Thymus (tissue), 11 donors: Measurements from ENCODE around the gene AMIGO3. TPM values are rescaled to one million over a fixed set of nuclear protein-coding genes. Genes with fewer than 3 reads are reported as not detected.
A peak's percentile ranks its signal among the peaks of the same experiment; 100 is the strongest.
"Not testable (repeated sequence)": the region's sequence is repeated elsewhere in the genome, so short reads cannot be mapped to it uniquely, and the experiment has no call there.

Experiments used
- DNase-seq, 9 donors: peaks; one replicate each; pipeline ENCODE4 v3.0.0-alpha.2; 2013; ENCODE audit warnings: low spot score in 9 of 9, low read depth in 6 of 9, missing footprints in 1 of 9
- H3K27ac ChIP-seq, 2 donors: one replicate each; pipeline ENCODE4 v1.5.1; 2013; ENCODE audit warnings: control low read depth in 1 of 2, low read depth in 1 of 2, low read length in 1 of 2, mild to moderate bottlenecking in 1 of 2, moderate library complexity in 1 of 2
- H3K27me3 ChIP-seq, 2 donors: one replicate each; pipeline ENCODE4 v1.5.1; 2013; ENCODE audit warnings: low read length in 1 of 2; ENCODE audit not compliant: control insufficient read depth in 2 of 2, insufficient read depth in 1 of 2
- H3K36me3 ChIP-seq, 2 donors: one replicate each; pipeline ENCODE4 v1.5.1; 2013; ENCODE audit warnings: low read length in 1 of 2, mild to moderate bottlenecking in 1 of 2, moderate library complexity in 1 of 2; ENCODE audit not compliant: control insufficient read depth in 2 of 2, insufficient read depth in 2 of 2
- H3K4me1 ChIP-seq, 2 donors: one replicate each; pipeline ENCODE4 v1.5.1; 2013; ENCODE audit warnings: low read length in 2 of 2; ENCODE audit not compliant: control insufficient read depth in 2 of 2, insufficient read depth in 2 of 2
- H3K4me3 ChIP-seq, 2 donors: one replicate each; pipeline ENCODE4 v1.5.1; 2013; ENCODE audit warnings: low read length in 2 of 2, control low read depth in 1 of 2, mild to moderate bottlenecking in 1 of 2
- H3K9me3 ChIP-seq, 2 donors: one replicate each; pipeline ENCODE4 v1.5.1; 2013; ENCODE audit warnings: low read length in 1 of 2, mild to moderate bottlenecking in 1 of 2; ENCODE audit not compliant: control insufficient read depth in 2 of 2, insufficient read depth in 1 of 2
- WGBS: extraction: QIAGEN DNeasy Blood & Tissue Kit; methylation state at CpG from one replicate; pipeline ENCODE4 v1.1.7; 2013; 5-methylcytosine and 5-hydroxymethylcytosine counted together
- polyA plus RNA-seq: library from polyadenylated mRNA; stranded (reverse); fragments of 200-250 nt; gene quantifications from one replicate; pipeline ENCODE4 v1.2.3, GENCODE V29; 2013
- total RNA-seq: library from RNA; stranded (reverse); fragments of 120-200 nt; gene quantifications from one replicate; pipeline ENCODE4 v1.2.4, GENCODE V29; 2013
- donor health status: healthy.

AMIGO3 gene
- total and polyA plus RNA-seq, 2 donors = 0.19 to 2.0 TPM

GRCh38 chr3:49750056-49750455 lies 30.6 kb upstream of the AMIGO3 start:
- no peaks in the 10 kb centered on the region for H3K4me1 ChIP-seq
- no peaks in the 10 kb centered on the region for H3K9me3 ChIP-seq
- H3K36me3 ChIP-seq = peaks cover 18 to 32% of the 10 kb centered on the region in 2 donors
- no peak overlapping the region for H3K27ac ChIP-seq
- DNase-seq = no peak
- no peaks in the 10 kb centered on the region for H3K27me3 ChIP-seq
- 98% methylated on average over 4 of the region's 4 CpGs for WGBS
- H3K4me3 ChIP-seq = no peak overlapping the region

- H3K4me3 ChIP-seq = not testable (repeated sequence)
Observed at GRCh38 chr3:49748874-49749273, 29.4 kb upstream of the AMIGO3 start.

DNA sequence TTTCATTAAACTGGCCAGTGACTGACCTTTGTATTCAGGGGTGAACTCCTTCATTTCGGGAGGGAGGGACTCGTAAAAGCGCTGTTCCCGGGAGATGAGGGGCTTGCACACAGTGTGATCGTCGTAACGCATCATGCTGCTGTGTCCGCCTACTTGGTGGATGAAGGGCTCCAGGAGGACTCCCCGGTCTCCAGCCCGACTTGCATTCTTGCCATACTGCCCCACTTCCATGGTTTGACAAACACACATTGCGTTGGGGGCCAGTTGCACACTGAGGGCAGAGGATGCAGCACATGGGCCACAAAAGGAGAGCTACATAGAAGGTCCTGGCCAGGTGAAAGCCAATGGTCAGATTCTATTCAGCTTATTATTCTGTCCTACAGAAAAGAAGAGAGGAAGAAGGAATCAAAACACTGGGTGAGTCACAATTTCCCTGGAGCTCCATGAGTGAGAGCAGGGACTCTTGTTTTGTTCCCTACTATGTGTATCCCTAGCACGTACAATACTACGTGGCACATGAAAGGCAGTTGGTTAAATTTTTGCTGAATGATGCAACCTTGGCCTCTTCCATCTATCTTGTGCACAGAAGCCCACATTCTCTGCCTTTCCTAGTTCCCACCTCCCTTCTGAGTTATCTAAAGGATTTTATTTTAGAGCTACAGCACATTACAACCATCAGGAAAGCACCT lies 28.5 kb upstream of the AMIGO3 start:
- no peak overlapping the region for H3K27ac ChIP-seq
- no peak for DNase-seq
- H3K36me3 ChIP-seq = peaks cover 27 to 45% of the 10 kb centered on the region in 2 donors
- H3K4me1 ChIP-seq = no peaks in the 10 kb centered on the region
- H3K4me3 ChIP-seq = no peak overlapping the region
- 97% methylated on average over 13 of the region's 13 CpGs for WGBS
- no peaks in the 10 kb centered on the region for H3K9me3 ChIP-seq
- no peaks in the 10 kb centered on the region for H3K27me3 ChIP-seq

More at GRCh38 chr3:49748874-49749273, 29.4 kb upstream of the AMIGO3 start:
- not testable (repeated sequence) for H3K4me1 ChIP-seq, H3K27ac ChIP-seq, H3K27me3 ChIP-seq, DNase-seq, H3K9me3 ChIP-seq
- WGBS = 96% methylated on average over 5 of the region's 5 CpGs
- peaks cover 19 to 38% of the 10 kb centered on the region in 2 donors for H3K36me3 ChIP-seq

- H3K27ac ChIP-seq = no peak overlapping the region
- H3K36me3 ChIP-seq = peaks cover 32 to 53% of the 10 kb centered on the region in 2 donors
- H3K9me3 ChIP-seq = no peaks in the 10 kb centered on the region
- H3K4me3 ChIP-seq = no peak overlapping the region
- 96% methylated on average over 2 of the region's 2 CpGs for WGBS
- no peak for DNase-seq
- no peaks in the 10 kb centered on the region for H3K4me1 ChIP-seq
- no peaks in the 10 kb centered on the region for H3K27me3 ChIP-seq
Observed at GRCh38 chr3:49745986-49746385, 26.5 kb upstream of the AMIGO3 start.

DNA sequence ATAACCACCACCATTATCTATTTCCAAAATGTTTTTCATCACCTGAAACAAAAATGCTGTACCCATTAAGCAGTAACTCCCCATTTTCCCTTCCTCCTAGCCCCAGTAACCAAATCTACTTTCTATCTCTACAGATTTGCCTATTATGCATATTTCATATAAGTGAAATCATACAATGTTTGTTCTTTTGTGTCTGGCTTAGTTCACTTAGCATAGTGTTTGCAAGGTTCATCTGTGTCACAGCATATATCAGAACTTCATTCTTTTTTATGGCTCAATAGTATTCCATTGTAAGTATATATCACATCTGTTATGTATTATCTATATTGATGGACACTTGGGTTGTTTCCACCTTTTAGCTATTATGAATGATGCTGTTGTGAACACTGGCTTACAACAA lies 20.9 kb upstream of the AMIGO3 start:
- Histone ChIP-seq H3K9me3 (no peaks in the 10 kb centered on the region), H3K4me1 (peaks cover 0 to 3% of the 10 kb centered on the region in 2 donors), H3K27ac (no peak overlapping the region), H3K27me3 (no peaks in the 10 kb centered on the region), H3K36me3 (peaks cover 38 to 58% of the 10 kb centered on the region in 2 donors), H3K4me3 (no peak overlapping the region)
- no peak for DNase-seq

DNA sequence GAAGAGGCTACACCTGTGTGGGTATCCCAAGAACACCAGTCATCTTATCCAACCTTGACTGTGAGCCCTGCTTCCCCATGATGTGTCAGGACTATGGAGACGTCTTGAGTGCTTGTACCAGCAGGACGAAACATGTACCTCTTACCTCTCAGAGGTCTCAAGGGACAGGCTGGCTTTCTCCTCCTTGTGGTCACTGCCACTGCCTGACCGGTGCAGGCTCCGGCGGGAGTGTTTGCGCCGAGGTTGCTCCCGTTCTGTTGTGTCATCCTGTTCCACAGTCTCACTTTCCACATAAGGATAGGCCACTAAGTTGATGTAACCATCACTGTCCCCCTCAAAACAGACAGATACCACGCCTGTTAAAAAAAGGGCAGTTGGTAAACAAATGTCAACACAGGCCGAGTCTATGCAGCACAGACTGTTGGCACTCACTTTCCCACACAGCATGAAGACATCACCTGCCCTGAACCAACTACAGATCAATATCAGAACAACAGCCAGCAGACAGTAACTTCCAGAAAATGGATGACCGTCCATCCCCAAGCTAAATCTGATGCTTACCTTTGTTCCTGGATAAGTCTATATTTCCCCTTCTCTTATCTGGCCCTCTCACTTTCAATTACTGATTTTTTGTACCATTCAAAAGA lies 18.7 kb upstream of the AMIGO3 start:
- 98% methylated on average over 11 of the region's 11 CpGs for WGBS
- peaks cover 44 to 66% of the 10 kb centered on the region in 2 donors for H3K36me3 ChIP-seq
- no peak overlapping the region for H3K4me3 ChIP-seq
- no peaks in the 10 kb centered on the region for H3K9me3 ChIP-seq
- H3K27ac ChIP-seq = no peak overlapping the region
- DNase-seq = no peak
- H3K27me3 ChIP-seq = no peaks in the 10 kb centered on the region
- peaks cover 0 to 3% of the 10 kb centered on the region in 2 donors for H3K4me1 ChIP-seq

DNA sequence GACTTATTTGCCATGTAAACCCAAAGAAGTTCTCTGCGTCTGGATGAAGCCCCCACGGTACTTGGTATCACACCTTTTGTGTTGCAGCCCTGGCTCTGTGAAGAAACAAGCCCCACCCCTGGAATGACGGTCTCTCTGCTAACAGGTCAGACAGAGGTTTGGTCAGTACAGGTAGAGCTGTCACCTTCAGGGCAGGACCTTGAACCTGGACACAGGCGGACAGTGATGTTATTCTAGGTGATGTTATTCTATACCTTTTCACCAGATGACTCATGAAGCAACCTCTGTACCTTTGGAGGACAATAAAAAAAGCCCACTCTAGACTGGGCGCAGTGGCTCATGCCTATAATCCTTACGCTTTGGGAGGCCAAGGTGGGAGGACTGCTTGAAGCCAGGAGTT lies 15.3 kb upstream of the AMIGO3 start:
- no peaks in the 10 kb centered on the region for H3K9me3 ChIP-seq
- no peak overlapping the region for H3K27ac ChIP-seq
- no peak overlapping the region for H3K4me3 ChIP-seq
- H3K27me3 ChIP-seq = no peaks in the 10 kb centered on the region
- peaks cover 0 to 3% of the 10 kb centered on the region in 2 donors for H3K4me1 ChIP-seq
- WGBS = 97% methylated on average over 6 of the region's 6 CpGs
- no peak for DNase-seq
- H3K36me3 ChIP-seq = peaks cover 51 to 83% of the 10 kb centered on the region in 2 donors

DNA sequence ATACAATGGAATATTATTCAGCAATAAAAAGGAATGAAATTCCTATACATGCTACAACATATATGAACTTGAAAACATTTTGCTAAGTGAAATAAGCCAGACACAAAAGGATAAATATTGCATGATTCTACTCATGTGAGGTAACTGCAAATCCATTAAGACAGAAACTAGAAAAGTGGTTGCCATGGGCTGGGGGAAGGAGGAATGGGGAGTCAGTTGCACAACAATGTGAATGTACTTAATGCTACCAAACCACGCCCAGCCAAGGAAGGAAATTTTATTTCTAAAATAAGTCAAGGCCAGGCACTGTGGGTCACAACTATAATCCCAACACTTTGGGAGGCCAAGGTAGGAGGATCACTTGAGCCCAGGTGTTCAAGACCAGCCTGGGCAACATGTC lies 14.1 kb upstream of the AMIGO3 start:
- Histone ChIP-seq H3K9me3 (no peaks in the 10 kb centered on the region), H3K36me3 (peaks cover 49 to 82% of the 10 kb centered on the region in 2 donors), H3K4me1 (no peaks in the 10 kb centered on the region), H3K4me3 (no peak overlapping the region), H3K27me3 (no peaks in the 10 kb centered on the region), H3K27ac (no peak overlapping the region)
- WGBS = 98% methylated on average over 1 of the region's 1 CpG
- DNase-seq = no peak

DNA sequence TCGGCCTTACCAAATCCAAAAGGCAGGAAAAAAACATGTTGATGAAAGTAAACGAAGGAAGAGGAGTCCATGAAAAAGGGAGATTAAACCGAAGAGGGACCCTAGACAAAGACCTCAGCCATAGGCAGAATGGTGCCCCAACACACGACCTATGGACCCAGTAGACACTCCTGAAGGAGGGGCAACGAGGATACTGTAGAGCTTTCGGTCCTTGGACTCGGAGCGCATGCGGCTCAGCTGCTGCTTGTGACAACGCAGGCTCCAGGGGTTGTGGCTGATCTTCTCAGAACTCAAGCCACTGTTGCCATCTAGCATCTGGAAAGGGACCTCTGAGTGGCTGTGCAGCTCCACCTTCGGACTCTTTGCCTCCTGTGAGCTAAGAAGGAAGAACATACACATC lies 13.1 kb upstream of the AMIGO3 start:
- WGBS = 98% methylated on average over 11 of the region's 11 CpGs
- peaks cover 45 to 79% of the 10 kb centered on the region in 2 donors for H3K36me3 ChIP-seq

More for the DNA sequence above, 13.1 kb upstream of the AMIGO3 start:
- Histone ChIP-seq H3K9me3 (no peaks in the 10 kb centered on the region), H3K27ac (peak overlapping the region in 1 of 2 donors; percentile 36), H3K4me1 (no peaks in the 10 kb centered on the region), H3K27me3 (no peaks in the 10 kb centered on the region), H3K4me3 (no peak overlapping the region)
- no peak for DNase-seq
